GM08714 (cell line): Measurements from ENCODE around the gene ATP2B1.

Source experiments
- H3K4me3 ChIP-seq: fragments of 200-500 bp; sonication (Bioruptor generic); 2 replicates; pipeline ENCODE4 v1.5.1; 2014; ENCODE audit warnings: mild to moderate bottlenecking, low read length, inconsistent platforms
- ZNF274 ChIP-seq: IDR thresholded peaks from 2 replicates; pipeline ENCODE4 v1.6.1; 2012; ENCODE audit warnings: mild to moderate bottlenecking, low read depth, low read length

The ATP2B1 gene

DNA sequence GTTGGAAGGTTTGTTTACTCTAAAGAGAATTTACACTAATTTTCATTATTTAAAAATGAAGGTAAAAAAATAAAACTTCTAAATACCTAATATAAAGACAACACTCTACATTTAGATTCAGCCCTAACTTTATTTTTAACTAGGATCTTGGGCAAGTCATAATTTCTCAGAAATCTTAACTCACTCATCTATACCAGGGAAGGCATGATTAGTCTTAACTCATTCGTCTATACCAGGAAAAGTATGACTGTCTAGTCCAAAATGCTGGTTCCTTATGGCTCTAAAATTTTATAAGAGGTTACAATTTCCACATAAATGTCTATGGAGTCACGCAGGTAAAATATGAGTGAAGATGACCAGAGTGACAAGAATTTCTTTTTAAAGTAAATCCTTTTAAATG, 130.1 kb downstream of the ATP2B1 start:
- H3K4me3 ChIP-seq, result no peak overlapping the region
- TF ChIP-seq ZNF274, result no peak

DNA sequence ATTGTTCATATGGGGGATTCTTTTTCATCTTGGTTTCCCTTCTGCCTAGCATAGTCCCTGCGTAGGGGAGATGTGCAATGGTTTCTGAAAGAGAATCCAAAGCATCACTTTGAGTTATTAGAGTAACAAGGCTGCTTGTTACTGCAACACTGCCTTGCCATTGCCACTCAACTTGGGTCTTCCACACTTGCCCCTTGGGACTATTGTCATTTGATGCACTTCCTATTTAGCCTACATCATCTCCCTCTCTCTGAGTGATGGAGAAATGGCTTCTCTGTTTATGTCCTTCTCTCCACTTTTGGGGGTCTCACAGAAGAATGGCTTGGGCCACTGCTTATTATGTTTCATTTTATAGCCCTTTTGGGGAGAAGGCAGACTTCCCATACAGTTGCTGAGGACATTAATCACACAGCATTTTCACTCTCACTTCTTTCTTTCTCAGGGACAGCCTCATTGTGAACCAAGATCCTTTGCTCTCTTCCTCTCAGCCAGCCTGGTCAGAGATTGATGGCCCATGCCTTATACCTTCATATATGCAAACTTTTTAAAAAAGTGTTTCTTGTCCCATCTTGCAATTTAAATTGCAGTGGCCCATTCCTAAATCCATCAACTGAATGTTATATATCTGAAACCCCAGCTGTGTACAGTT, 131.9 kb downstream of the ATP2B1 start:
- TF ChIP-seq ZNF274, result no peak
- H3K4me3 ChIP-seq, result no peak overlapping the region

DNA sequence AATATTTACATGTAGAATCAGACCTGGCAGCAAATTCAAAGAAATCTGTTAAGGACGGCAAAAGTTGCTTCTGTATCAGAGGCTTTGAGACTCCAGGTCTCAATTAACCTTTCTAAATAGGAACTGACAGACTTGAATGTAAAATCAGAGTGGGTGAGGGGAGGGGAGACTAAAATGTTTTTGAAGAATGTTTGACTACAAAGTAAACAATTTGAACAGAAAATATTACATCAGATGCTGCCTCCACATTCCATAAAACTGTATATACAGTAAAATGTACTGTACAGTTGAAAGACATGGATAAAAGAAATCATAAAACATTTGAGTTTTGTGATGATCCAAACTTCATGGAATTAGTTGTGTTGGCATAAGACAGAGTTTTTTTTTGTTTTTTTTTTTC, 133.3 kb downstream of the ATP2B1 start:
- no peak overlapping the region for H3K4me3 ChIP-seq

DNA sequence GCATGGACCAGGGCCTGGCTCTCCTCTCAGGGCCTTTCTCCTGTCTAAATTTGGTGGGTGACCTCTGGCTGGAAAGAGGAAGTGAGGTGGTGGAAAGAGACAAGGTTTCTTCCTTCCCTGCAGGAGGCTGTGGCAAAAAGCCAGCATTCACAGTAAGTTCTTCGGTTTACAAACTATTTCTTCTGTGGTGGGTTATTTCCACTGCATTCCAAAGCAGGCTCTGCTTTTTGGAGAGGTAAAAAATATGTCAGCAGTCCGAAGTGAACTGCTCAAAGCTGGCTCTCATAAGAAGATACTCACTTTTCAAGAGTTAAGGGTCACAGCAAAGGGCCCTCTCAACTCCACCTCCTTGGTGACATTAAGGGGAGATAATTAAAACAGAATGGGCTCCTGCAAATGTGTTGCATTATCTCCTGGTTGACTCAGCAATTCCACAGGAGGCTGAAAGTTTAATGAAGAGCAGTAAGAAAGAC, 133.9 kb downstream of the ATP2B1 start:
- no peak overlapping the region for H3K4me3 ChIP-seq
- TF ChIP-seq ZNF274, result no peak

More for the DNA sequence above, 133.3 kb downstream of the ATP2B1 start:
- no peak for TF ChIP-seq ZNF274

DNA sequence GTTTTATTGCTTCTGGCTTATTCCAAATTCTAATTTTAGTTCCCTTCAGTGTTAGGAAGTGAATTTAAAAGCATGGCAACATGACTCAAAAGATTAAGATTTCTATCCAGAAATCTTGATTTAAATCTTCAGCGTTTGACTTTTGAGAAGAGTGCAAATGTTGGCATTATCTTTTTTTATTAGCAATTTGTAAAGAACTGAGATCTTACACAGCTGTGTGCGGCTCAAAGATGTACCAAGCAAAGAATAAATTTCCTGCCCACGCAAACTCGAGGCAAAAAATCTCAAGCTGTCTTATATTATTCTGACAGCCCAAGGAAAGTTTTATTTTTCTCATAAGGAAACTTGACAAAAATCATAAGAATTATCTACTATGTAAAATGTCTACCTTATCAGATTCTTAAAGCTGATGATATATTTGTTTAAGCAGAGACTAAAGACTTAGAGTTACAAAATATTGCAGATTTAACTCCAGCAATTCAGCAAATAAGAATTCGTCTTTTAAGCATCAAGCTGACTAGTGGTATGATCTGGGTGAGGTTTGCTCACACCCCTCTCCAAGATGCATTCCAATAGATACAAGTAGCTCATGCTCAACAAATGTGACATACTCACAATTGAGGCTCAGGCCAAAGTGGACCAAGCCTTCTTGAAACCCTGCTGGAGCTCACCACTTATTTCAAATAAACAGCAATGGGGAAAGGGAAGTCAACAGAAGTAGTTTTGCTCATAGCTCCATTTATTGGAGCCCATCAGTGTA, 135.4 kb downstream of the ATP2B1 start:
- TF ChIP-seq ZNF274, result no peak
- H3K4me3 ChIP-seq, result no peak overlapping the region

DNA sequence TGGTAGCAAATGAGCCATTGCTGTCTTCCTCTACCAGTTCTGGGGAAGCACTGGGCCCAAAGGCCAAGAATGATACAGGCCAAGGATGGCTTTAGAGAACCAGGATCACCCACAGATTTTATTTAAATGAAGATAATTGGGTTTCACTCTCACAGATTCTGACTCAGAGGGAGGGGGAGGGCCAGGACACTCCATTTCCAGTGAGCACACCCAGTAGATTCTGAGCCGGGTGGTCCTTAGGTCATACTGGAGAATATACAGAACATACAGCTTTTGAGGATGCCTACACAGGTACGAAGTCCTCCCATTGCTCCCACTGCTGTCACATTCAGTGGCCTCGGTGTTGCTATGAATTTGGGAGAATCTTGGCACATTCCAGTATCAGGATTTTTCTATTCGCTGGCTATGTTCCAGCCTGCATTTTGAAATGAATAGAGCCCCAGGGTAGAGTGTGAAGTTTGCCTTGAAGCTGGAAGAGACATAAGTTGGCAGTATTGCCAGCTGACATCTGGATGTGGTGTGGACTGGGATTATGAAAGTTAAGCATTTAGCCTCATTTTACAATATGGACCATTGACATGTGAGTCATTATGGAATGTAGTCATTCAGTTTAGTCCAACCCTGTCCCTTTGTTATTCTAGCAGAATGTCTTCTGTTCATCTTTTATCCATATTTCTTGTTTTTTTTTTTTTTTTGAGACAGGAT, 137.0 kb downstream of the ATP2B1 start:
- TF ChIP-seq ZNF274, result no peak
- no peak overlapping the region for H3K4me3 ChIP-seq

DNA sequence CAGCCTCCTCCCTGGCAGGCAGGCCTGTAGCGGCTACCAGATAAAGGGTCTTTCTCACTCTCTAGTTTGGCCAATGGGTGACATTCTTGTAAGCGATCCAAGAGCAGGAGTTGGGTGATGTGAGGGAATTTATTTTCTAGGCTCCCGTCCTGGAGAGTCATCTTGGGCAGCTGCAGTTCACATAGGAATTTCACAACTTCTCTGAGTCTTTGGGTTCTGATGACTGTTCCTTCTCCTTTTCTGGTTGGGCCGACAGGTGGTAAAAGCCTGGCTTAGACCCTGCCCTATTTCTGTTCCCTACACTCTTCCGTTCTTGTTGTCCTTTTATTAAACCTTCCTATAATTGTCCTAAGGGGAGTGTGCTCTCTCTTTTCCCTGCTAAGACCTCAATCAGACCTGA, 140.2 kb downstream of the ATP2B1 start:
- H3K4me3 ChIP-seq, result no peak overlapping the region
- TF ChIP-seq ZNF274, result no peak

DNA sequence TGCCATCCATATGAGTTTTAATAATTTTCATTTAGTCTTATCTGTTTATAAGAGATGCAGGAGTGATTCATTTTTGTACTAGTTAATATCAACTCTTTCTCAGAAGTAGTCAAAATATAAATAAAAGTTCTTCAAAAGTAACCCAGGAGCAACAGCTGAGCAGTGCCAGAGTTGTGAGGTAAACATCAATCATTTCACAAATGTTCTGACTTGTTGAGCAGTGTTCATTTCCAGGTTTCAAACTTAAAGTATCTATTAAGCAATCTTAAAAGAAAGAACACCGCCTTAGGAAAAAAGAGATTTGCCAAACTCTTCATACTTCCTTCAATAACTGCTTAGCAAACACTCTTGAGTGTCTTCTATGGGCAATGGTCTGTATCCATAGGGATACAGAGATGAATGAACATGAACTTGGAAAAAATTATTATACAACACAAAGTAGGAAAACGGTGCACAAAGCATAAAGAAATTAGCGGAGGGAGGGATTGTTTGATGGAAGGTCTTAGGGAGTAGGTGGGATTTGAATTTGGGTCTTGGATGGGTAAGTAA, 140.9 kb downstream of the ATP2B1 start:
- no peak for TF ChIP-seq ZNF274
- H3K4me3 ChIP-seq, result no peak overlapping the region

DNA sequence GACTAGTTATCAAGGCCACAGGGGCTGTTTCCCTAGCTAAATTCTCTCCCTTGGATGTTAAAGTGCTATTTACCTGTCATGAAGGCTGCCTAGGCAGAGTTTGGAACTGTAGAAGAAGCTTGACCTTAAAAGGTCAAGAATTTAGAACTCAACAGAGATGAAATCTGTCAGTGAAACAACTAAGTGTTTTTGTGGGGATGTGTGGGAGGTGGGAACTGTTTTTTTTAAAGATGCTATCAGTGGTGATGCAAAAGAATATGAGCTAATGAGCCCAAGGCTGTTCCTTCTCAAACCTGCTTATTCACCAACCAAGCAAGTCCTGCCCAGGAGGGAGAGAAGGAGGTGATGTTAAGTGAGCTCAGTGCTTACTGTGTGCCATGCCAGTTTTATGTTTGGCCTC, 142.0 kb downstream of the ATP2B1 start:
- no peak for TF ChIP-seq ZNF274

DNA sequence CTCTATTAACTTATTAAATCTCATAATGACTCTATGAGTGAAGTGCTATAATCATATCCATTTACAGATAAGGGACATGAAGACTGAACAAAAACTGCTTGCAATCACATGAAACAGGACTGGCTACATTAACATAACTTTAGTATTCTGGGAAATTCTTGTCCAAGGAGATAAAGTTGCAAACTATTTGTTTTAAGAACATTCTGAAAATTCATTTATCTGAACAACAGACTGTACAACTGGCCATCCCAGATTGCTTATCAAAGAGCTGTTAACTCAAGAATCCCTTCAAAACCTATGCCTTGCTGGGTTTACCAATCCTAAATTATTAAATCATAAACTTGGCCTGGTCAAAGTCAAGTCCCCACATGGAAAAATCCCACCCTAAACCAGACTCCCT, 143.6 kb downstream of the ATP2B1 start:
- no peak for TF ChIP-seq ZNF274
- no peak overlapping the region for H3K4me3 ChIP-seq

More for the DNA sequence above, 142.0 kb downstream of the ATP2B1 start:
- H3K4me3 ChIP-seq, result no peak overlapping the region

DNA sequence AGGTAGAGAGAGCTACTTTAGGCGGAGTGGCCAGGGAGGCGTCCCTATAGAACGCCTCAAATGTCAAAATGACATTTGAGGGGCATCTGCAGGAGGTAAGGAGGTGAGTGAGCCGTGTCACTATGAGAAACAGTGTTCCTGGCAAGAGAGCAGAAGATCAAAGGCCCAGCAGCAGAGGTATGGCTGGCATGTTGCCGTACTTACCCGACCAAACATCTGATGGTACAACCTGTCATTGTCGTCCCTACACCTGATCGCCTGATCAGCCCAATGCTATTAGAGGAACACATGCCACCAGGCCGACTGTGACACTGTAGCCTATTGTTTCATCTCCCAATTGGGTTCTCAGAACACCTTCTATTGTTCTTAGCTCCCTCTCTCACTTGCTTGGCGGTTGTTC, 148.9 kb downstream of the ATP2B1 start:
- H3K4me3 ChIP-seq, result no peak overlapping the region
- no peak for TF ChIP-seq ZNF274

DNA sequence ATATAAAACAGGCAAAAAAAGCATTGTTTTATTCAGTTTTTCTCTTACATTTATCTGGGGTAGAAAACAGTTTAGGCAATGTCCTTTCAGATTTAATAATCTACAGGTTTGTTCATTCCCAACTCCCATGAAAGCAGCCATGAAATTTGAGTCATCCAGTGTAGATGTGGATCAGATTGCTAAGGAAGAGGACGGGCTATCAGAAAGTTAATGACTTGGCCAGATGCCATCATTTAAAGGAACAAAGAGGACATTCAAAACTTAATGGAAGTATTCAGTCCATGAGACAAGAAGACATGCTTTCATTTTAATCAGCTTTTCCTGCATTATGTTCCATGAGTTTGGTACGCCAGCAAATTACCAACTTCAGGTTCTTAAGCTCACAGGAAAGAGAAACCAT, 151.7 kb downstream of the ATP2B1 start:
- TF ChIP-seq ZNF274, result no peak
- H3K4me3 ChIP-seq, result no peak overlapping the region

DNA sequence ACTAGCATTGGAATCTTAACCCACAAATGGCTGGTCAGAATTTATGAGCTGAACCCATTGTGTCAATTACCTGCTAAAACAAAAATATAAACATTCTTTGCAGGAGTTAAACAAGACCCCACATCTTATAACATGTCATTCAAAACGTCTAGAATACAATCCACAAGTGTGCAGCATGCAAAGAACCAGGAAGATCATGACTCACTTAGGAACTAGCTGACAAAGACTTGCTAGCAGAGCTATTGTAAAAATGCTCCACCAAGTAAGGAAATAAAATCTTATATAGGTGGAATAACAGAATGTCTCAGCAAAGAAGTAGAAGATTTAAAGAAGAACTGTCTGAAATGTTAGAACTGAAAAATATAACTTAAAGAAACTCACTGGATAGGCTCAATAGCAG, 156.3 kb downstream of the ATP2B1 start:
- no peak for TF ChIP-seq ZNF274

DNA sequence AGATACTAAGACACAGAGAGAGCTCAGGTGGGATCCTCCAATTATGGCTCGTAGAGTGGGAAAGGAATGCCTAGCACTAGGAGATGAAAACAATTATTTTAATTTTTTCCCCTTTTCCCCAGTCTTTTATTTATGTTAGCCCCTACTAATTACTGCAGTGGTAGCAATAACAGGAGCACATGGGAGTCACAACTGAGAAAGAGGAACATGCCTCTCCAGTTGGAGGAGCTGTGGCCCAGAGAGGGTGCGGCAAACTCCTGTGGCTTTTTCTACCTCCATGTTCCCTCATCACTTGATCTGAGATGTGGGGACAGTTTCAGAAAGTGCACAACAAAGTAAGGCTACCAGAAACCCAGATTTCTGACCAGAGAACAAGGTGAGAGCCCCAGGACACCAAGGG, 156.9 kb downstream of the ATP2B1 start:
- H3K4me3 ChIP-seq, result no peak overlapping the region
- no peak for TF ChIP-seq ZNF274

More for the DNA sequence above, 156.3 kb downstream of the ATP2B1 start:
- no peak overlapping the region for H3K4me3 ChIP-seq
